ENCODE measurements around the gene CDC20B.

DNA sequence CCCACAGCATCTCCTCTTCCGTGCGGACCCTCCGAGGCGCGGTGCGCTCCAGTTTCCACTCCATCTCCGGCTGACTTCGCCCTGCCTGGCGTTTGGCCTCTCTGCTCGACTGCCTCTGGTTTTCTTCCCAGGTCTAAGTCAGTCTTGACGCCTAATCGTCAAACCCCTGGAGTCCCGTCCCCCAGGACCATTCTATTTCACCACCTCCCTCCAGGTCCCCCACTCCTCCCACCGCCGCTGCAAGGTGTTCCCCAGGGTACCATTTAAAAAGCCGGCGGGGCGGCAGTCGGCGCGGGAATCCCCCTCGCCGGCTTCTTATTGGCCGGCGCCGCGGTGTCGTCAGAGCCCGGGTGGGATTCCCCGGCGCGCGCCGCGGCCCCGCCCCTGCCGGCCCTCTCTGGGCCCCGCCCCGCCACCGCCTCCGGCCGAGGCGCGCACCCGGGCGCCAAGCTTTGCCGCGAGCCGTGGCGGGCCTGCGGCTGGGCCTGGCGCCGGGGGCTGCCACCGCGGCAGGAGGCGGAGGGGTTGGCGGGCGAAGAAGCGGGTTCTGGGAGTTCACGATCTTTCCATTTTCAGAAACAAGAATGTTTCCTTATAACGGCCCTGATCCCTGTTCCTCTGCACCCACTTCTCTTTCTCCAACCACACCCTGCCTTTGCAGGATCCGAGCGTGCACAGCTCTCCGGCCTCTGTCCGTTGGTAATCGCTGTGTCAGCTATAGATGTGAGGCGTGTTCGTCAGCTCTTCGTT lies at the start of gene CDC20B:
- TF ChIP-seq, protein P1, sequence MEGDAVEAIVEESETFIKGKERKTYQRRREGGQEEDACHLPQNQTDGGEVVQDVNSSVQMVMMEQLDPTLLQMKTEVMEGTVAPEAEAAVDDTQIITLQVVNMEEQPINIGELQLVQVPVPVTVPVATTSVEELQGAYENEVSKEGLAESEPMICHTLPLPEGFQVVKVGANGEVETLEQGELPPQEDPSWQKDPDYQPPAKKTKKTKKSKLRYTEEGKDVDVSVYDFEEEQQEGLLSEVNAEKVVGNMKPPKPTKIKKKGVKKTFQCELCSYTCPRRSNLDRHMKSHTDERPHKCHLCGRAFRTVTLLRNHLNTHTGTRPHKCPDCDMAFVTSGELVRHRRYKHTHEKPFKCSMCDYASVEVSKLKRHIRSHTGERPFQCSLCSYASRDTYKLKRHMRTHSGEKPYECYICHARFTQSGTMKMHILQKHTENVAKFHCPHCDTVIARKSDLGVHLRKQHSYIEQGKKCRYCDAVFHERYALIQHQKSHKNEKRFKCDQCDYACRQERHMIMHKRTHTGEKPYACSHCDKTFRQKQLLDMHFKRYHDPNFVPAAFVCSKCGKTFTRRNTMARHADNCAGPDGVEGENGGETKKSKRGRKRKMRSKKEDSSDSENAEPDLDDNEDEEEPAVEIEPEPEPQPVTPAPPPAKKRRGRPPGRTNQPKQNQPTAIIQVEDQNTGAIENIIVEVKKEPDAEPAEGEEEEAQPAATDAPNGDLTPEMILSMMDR (IDR thresholded peaks at IDR 0.05), result no peak
- no peak for TF ChIP-seq POLR2A (IDR thresholded peaks at IDR 0.05)

All from testis (tissue), 2 donors.